HCT116 (cell line): ENCODE results near the gene WDR93.

Experiments
- CBX3 ChIP-seq: IDR thresholded peaks from 2 replicates; pipeline ENCODE4 v1.6.1; 2012; ENCODE audit warnings: low read depth
- CEBPB ChIP-seq: IDR thresholded peaks from 2 replicates; pipeline ENCODE4 v1.6.1; 2012; ENCODE audit warnings: low read depth
- EZH2 ChIP-seq: fragments of 200-600 bp; sonication (generic); IDR thresholded peaks from 2 replicates; pipeline ENCODE4 v1.6.1; 2017; ENCODE audit warnings: antibody characterized with exemption, mixed run types
- EZH2phosphoT487 ChIP-seq: fragments of 200-600 bp; IDR thresholded peaks from 2 replicates; pipeline ENCODE4 v1.6.1; 2018; ENCODE audit warnings: antibody characterized with exemption, borderline replicate concordance
- POLR2A ChIP-seq: IDR thresholded peaks from 2 replicates; pipeline ENCODE4 v1.7.0; 2011; ENCODE audit warnings: borderline replicate concordance; ENCODE audit not compliant: insufficient read depth, insufficient read length; ENCODE audit errors: extremely low read depth
- POLR2AphosphoS5 ChIP-seq: IDR thresholded peaks from 2 replicates; pipeline ENCODE4 v1.6.1; 2011; ENCODE audit warnings: mild to moderate bottlenecking, low read depth, low read length, moderate library complexity
- RAD21 ChIP-seq: IDR thresholded peaks from 2 replicates; pipeline ENCODE4 v1.6.1; 2012; ENCODE audit warnings: low read depth, mild to moderate bottlenecking
- SIN3A ChIP-seq: IDR thresholded peaks from 2 replicates; pipeline ENCODE4 v1.6.1; 2012; ENCODE audit warnings: low read depth
- SP1 ChIP-seq: IDR thresholded peaks from 2 replicates; pipeline ENCODE4 v1.6.1; 2012; ENCODE audit warnings: low read depth
- TF ChIP-seq, protein P1 (sequence below), 3 experiments: fragments of 200-600 bp in 1 of 3; sonication (generic) in 1 of 3; IDR thresholded peaks in 2 of 3; conservative IDR thresholded peaks in 1 of 3; 2 replicates each; pipeline ENCODE4 v1.5.1; 2012 to 2017; ENCODE audit warnings: low read depth in 2 of 3, low read length in 2 of 3, antibody characterized with exemption in 1 of 3, borderline replicate concordance in 1 of 3, control low read depth in 1 of 3, mild to moderate bottlenecking in 1 of 3, mixed read lengths in 1 of 3, mixed run types in 1 of 3, moderate library complexity in 1 of 3; ENCODE audit not compliant: insufficient read depth in 1 of 3
- TF ChIP-seq, protein P2 (sequence below): IDR thresholded peaks from 2 replicates; pipeline ENCODE4 v1.6.1; 2012
- TF ChIP-seq, protein P3 (sequence below): IDR thresholded peaks from 2 replicates; pipeline ENCODE4 v1.6.1; 2012; ENCODE audit warnings: low read depth

GRCh38 chr15:89668171-89668570 is 22.4 kb upstream of the WDR93 start:
- TF ChIP-seq POLR2A (no peak), RAD21 (no peak), POLR2AphosphoS5 (no peak), EZH2phosphoT487 (no peak), SIN3A (no peak), CBX3 (no peak), EZH2 (no peak), CEBPB (no peak), SP1 (no peak)
- TF ChIP-seq, protein P1, sequence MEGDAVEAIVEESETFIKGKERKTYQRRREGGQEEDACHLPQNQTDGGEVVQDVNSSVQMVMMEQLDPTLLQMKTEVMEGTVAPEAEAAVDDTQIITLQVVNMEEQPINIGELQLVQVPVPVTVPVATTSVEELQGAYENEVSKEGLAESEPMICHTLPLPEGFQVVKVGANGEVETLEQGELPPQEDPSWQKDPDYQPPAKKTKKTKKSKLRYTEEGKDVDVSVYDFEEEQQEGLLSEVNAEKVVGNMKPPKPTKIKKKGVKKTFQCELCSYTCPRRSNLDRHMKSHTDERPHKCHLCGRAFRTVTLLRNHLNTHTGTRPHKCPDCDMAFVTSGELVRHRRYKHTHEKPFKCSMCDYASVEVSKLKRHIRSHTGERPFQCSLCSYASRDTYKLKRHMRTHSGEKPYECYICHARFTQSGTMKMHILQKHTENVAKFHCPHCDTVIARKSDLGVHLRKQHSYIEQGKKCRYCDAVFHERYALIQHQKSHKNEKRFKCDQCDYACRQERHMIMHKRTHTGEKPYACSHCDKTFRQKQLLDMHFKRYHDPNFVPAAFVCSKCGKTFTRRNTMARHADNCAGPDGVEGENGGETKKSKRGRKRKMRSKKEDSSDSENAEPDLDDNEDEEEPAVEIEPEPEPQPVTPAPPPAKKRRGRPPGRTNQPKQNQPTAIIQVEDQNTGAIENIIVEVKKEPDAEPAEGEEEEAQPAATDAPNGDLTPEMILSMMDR (IDR thresholded peaks at IDR 0.05 in 2 of 3, conservative IDR thresholded peaks at IDR 0.05 in 1 of 3; ENCODE audit: borderline replicate concordance in 1 of 3, insufficient read depth in 1 of 3, low read depth in 2 of 3, low read length in 2 of 3) = no peak
- TF ChIP-seq, protein P2, sequence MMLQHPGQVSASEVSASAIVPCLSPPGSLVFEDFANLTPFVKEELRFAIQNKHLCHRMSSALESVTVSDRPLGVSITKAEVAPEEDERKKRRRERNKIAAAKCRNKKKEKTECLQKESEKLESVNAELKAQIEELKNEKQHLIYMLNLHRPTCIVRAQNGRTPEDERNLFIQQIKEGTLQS = no peak
- TF ChIP-seq, protein P3, sequence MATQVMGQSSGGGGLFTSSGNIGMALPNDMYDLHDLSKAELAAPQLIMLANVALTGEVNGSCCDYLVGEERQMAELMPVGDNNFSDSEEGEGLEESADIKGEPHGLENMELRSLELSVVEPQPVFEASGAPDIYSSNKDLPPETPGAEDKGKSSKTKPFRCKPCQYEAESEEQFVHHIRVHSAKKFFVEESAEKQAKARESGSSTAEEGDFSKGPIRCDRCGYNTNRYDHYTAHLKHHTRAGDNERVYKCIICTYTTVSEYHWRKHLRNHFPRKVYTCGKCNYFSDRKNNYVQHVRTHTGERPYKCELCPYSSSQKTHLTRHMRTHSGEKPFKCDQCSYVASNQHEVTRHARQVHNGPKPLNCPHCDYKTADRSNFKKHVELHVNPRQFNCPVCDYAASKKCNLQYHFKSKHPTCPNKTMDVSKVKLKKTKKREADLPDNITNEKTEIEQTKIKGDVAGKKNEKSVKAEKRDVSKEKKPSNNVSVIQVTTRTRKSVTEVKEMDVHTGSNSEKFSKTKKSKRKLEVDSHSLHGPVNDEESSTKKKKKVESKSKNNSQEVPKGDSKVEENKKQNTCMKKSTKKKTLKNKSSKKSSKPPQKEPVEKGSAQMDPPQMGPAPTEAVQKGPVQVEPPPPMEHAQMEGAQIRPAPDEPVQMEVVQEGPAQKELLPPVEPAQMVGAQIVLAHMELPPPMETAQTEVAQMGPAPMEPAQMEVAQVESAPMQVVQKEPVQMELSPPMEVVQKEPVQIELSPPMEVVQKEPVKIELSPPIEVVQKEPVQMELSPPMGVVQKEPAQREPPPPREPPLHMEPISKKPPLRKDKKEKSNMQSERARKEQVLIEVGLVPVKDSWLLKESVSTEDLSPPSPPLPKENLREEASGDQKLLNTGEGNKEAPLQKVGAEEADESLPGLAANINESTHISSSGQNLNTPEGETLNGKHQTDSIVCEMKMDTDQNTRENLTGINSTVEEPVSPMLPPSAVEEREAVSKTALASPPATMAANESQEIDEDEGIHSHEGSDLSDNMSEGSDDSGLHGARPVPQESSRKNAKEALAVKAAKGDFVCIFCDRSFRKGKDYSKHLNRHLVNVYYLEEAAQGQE = no peak
